Stimulated activated memory B cell treated with anti-CD40 and anti-IgM and Interleukin-4, amounts not matched to agents 10 μg/mL and 1 μg/mL and 100 μg/mL, for 72 hours (primary cell): ENCODE results near the gene C1orf105.

ENCODE experiments used
- ATAC-seq: fragments of 150-1000 bp; cut with Tn5 transposase; 2 replicates; pipeline ENCODE4 v1.10.0; 2021
- H3K27ac Mint-ChIP-seq: one replicate; pipeline ENCODE4 v1.8.0; 2022; ENCODE audit warnings: mild to moderate bottlenecking, mixed read lengths
- H3K27me3 Mint-ChIP-seq: one replicate; pipeline ENCODE4 v1.8.0; 2022; ENCODE audit warnings: mixed read lengths
- H3K36me3 Mint-ChIP-seq: one replicate; pipeline ENCODE4 v1.8.0; 2022; ENCODE audit warnings: mixed read lengths
- H3K4me1 Mint-ChIP-seq: one replicate; pipeline ENCODE4 v1.8.0; 2022; ENCODE audit warnings: mixed read lengths
- H3K4me3 Mint-ChIP-seq: one replicate; pipeline ENCODE4 v1.8.0; 2022; ENCODE audit warnings: mild to moderate bottlenecking, moderate library complexity, mixed read lengths
- H3K9me3 Mint-ChIP-seq: one replicate; pipeline ENCODE4 v1.8.0; 2022; ENCODE audit warnings: mixed read lengths

C1orf105 gene

DNA sequence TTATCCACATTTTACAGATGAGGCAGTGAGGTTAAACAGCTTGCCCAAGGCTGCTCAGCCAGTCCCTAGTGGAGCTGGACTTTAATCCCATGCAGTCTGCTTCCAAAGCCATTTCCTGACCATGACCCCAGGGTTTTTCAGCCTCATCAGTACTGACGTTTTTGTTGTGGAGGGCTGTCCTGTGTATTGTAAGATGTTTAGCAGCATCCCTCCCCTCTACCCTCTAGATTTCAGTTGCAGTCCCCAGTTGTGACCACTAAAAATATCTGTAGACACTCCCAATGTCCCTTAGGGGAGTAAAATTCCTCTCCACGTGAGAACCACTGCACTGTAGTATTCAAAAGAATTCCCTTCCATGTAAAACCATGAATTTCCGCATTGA lies 30.2 kb upstream of the C1orf105 start:
- H3K27me3 Mint-ChIP-seq, result no peaks in the 10 kb centered on the region
- ATAC-seq, result peak; percentile 39
- H3K4me3 Mint-ChIP-seq, result peak overlapping the region; percentile 98
- peaks cover 6% of the 10 kb centered on the region for H3K36me3 Mint-ChIP-seq
- H3K4me1 Mint-ChIP-seq, result peaks cover 64% of the 10 kb centered on the region
- H3K27ac Mint-ChIP-seq, result peak overlapping the region; percentile 100
- H3K9me3 Mint-ChIP-seq, result no peaks in the 10 kb centered on the region

DNA sequence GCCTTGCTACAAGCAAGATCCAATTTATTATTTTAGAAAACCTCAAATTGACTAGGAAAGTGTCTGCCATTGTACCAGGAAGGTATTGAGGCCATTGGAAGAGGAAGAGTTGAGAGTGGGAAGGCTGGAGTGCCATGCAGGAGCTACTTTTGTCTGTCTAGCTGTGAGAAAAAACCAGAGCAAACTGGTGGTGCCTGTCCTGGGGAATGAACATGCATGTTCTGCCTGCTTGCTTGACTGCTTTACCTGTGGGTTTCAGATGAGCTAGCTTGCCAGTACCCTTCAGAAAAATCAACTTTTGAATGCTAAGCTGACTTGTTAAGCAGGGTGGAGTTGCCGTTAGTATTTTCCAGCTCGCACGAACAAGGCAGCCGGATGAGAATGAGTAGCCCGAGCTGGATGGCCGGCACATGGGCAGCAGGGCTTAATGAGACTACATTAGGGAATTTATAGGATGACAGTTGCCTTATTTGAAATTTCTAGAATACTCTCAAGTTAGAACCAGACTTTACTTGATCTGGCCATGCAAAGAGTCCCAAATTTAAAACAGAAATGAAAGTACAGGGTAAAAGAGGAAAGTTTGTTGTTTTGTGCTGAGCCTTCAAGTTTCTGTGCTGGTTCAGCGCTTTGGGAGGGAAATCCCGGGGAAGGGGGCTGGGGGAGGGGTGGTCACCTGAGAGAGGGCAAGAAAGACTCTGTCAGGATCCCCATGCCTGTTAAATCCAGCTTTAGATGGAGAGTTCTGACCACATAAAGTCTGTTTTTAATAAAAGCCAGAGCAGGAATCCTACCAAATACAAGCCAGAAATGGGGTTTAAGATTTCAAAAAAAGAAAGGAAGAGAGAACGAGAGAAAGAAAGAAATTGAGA lies 29.6 kb upstream of the C1orf105 start:
- peak overlapping the region; percentile 98 for H3K4me3 Mint-ChIP-seq
- ATAC-seq, result peak; percentile 93
- no peaks in the 10 kb centered on the region for H3K9me3 Mint-ChIP-seq
- peak overlapping the region; percentile 100 for H3K27ac Mint-ChIP-seq
- H3K36me3 Mint-ChIP-seq, result peaks cover 5% of the 10 kb centered on the region
- peaks cover 70% of the 10 kb centered on the region for H3K4me1 Mint-ChIP-seq
- no peaks in the 10 kb centered on the region for H3K27me3 Mint-ChIP-seq

DNA sequence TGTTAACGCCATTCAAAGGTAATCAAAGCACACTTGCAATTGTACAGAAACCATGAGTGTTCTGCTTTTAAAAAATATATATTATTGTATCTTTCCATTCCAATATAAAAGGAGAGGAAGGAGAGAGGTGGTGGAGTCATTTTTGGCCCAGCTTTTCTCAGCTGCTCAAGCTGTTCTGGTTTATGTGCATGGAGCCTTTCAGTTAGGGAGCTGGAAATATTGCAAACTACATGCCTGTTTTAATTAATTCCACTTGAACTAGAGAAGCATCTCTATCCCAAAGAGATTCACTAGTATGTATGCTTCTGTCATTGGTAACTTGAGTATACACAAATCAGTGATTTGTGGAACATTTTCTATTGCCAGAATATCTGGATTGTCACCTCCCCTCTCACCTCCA lies 28.5 kb upstream of the C1orf105 start:
- Mint-ChIP-seq H3K4me3 (no peak overlapping the region), H3K9me3 (no peaks in the 10 kb centered on the region), H3K27me3 (no peaks in the 10 kb centered on the region), H3K36me3 (peaks cover 5% of the 10 kb centered on the region), H3K27ac (peak overlapping the region; percentile 100), H3K4me1 (peaks cover 75% of the 10 kb centered on the region)
- ATAC-seq, result no peak

DNA sequence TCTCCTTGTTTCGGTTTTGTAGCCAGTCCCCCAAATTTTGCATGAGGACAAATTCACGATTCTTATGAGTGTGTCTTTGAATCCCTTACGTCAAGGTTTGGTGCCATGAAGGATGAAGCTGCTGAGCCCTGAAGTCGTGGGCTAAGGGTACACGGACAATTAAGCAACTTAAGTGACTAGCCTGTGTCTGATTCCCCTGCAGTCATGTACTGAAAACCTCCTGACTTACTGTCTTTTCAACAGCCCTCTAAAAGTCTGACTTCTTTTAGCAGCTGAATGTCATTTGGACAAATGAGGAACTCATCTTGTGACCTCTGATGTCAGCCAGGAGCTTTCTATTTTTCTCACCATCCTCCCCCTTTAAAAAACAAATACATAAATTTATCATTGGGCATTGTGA lies 27.1 kb upstream of the C1orf105 start:
- Mint-ChIP-seq H3K4me3 (peak overlapping the region; percentile 80), H3K9me3 (no peaks in the 10 kb centered on the region), H3K27ac (peak overlapping the region; percentile 100), H3K4me1 (peaks cover 84% of the 10 kb centered on the region), H3K27me3 (no peaks in the 10 kb centered on the region), H3K36me3 (peaks cover 5% of the 10 kb centered on the region)
- ATAC-seq, result peak; percentile 67

DNA sequence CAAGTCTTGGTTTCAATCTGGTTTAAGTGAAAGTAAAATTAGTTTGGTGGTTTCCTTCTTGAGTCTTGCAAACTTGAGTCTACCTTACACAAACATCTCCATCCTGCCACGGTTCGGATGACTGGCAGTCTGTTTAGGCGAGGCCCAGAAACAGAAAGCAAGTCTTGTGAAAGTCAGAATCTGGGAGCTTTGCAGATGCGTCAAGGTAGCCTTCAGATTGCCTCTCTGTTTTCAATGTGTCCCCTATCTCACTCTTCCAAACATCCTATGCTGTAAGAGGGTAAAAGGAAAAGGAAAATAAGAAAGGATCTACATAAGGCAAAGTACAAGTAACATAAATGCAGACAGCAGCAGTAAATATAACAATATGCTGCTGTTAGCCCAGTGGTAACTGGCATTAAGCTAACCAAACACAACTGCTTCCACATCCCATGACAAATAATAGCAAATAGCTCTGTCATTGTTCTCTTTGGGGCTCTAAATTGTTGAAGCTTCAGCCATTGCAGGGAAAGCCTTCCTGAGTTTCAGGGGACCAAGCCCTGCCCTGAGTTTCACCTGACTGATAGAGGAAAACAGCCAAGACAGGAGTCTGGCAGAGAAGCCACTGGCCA lies 26.2 kb upstream of the C1orf105 start:
- no peaks in the 10 kb centered on the region for H3K9me3 Mint-ChIP-seq
- H3K36me3 Mint-ChIP-seq, result no peaks in the 10 kb centered on the region
- H3K4me3 Mint-ChIP-seq, result peak overlapping the region; percentile 80
- H3K27me3 Mint-ChIP-seq, result no peaks in the 10 kb centered on the region
- peaks cover 88% of the 10 kb centered on the region for H3K4me1 Mint-ChIP-seq
- peak overlapping the region; percentile 100 for H3K27ac Mint-ChIP-seq
- peak; percentile 79 for ATAC-seq

DNA sequence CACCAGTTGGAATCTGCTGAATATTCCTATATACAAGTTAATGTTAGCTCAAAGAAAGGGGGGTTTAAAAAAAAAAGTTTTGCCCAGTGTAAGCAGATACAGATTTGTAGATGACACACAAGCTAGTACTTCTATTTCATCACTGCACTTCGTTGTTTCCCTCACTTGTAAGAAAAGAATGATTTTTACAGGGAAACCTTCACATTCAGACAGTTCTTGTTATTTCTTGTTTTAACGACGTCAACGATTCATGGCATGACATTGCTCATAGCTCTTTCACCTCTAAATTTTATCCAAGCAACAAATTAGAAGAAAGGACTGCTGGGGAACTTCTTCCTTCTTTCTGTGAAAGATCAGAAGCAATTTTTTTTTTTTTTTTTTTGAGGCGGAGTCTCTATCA lies 25.7 kb upstream of the C1orf105 start:
- H3K4me1 Mint-ChIP-seq, result peaks cover 86% of the 10 kb centered on the region
- ATAC-seq, result no peak
- H3K4me3 Mint-ChIP-seq, result peak overlapping the region; percentile 38
- H3K36me3 Mint-ChIP-seq, result no peaks in the 10 kb centered on the region
- H3K27me3 Mint-ChIP-seq, result no peaks in the 10 kb centered on the region
- peak overlapping the region; percentile 100 for H3K27ac Mint-ChIP-seq
- H3K9me3 Mint-ChIP-seq, result no peaks in the 10 kb centered on the region

DNA sequence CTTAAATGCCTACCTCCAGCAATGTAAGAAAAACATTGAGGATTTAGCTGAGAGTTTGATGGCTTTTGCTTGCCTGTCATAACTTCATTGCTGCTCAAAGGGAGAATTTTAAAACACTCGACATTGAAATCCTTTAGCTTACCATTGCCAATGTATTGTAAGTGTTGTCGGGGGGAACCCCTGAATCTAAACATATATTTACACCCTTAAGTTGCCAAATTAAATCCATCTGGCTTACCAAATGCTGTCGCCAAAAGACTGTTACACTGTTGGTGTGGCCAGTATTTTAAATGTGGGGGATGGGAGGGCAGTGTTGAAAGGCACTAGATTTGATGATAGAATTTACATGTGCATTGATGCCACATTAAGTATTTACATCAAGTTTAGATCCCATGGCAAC lies 24.9 kb upstream of the C1orf105 start:
- no peak for ATAC-seq
- Mint-ChIP-seq H3K4me3 (no peak overlapping the region), H3K9me3 (no peaks in the 10 kb centered on the region), H3K27me3 (no peaks in the 10 kb centered on the region), H3K4me1 (peaks cover 86% of the 10 kb centered on the region), H3K36me3 (no peaks in the 10 kb centered on the region), H3K27ac (peak overlapping the region; percentile 100)

DNA sequence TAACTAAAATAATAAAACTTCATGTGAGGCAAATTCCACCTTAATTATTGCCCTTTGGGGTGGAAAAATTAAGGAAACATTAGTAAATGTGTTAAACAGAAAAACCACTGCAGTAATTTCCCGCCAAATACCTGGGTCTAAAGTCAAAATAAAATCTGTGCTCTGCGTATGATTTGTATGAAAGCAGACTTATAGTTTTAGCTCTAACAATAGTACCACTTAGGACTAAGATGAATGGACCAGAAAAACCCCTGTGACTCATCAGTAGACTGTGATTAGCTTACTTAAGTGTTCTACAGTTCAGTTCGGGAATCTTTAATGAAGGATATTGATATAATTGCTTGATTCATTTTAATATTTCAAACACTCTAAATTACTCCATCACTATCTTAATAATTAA lies 23.3 kb upstream of the C1orf105 start:
- Mint-ChIP-seq H3K9me3 (no peaks in the 10 kb centered on the region), H3K36me3 (no peaks in the 10 kb centered on the region), H3K4me3 (no peak overlapping the region), H3K27me3 (no peaks in the 10 kb centered on the region), H3K27ac (peak overlapping the region; percentile 68), H3K4me1 (peaks cover 76% of the 10 kb centered on the region)
- peak; percentile 54 for ATAC-seq

DNA sequence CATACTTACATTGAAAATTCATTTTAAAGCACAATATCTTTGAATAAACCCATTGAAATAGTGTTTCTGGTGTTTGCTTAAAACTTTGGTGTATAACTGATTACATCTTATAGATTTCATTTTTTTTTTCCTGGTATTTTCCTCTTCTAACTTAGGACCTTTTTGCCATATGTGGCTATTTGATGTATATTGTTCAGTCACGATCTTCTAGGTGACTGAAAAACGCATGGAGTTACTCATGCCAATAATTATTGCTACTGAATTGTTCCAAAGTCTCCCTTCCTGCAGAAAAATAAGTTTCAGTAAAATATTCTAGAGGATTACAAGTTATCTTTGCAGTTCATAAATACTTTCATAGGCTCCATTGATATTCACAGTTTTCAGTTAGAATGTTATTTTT lies 22.9 kb upstream of the C1orf105 start:
- no peak for ATAC-seq
- Mint-ChIP-seq H3K27ac (peak overlapping the region; percentile 68), H3K9me3 (no peaks in the 10 kb centered on the region), H3K36me3 (no peaks in the 10 kb centered on the region), H3K4me3 (no peak overlapping the region), H3K27me3 (no peaks in the 10 kb centered on the region), H3K4me1 (peaks cover 71% of the 10 kb centered on the region)

DNA sequence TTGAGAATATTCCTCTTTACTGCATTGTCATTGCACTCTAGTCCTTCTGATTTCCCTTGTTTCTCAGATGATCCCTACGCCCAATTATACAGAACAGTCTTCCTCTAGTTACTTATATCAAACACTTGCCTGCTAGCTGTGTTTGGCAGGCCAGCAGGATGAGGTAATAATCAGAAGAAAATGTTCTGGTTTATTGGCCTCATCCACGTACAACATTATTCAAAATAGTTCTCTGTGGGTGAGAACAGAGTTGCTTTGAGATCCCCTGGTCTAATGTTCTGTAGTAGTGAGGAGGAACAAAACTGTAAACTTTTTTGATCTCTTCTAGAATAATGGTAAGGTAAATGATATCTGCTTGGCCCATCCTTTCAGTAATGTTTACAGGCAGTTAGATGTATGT lies 22.3 kb upstream of the C1orf105 start:
- ATAC-seq, result no peak
- Mint-ChIP-seq H3K27ac (peak overlapping the region; percentile 68), H3K36me3 (no peaks in the 10 kb centered on the region), H3K4me1 (peaks cover 66% of the 10 kb centered on the region), H3K27me3 (no peaks in the 10 kb centered on the region), H3K4me3 (peak overlapping the region; percentile 56), H3K9me3 (no peaks in the 10 kb centered on the region)

DNA sequence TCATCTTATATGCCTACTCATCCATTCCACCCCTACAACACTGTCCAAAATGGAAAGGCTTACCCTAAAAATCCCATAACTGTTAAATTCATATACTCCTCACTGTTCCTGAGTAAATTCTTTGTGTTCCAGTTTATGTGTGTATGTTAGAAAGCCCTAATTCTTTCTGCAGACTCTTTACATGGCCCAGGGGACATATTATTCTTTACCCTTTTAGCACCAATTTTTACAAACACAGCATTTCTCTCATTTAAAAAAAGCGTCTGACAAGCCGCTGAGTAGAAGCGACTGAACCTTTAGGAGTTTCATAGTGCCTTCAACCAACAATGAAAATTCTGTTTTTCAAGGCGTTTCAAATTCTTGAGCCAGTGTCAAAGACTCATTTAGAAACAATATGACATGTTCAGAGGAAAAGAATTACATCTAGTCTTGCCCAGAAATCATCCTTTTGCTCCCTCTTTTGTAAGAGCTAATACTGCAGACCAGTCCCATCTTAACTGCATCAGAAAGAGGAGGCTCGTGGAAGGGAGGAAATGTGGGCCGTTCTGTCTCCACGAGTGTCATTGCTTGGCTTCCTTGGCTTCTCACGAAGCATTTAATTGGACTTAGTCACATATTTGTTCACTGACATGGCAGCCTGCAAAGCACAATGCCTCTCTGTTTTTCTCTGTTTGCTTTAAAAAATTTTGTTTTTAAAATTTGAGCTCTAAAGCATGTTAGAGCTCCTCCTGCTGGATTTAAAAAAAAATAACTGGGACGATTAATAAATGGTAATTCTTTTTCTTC lies 21.3 kb upstream of the C1orf105 start:
- no peaks in the 10 kb centered on the region for H3K27me3 Mint-ChIP-seq
- peaks cover 56% of the 10 kb centered on the region for H3K4me1 Mint-ChIP-seq
- peak; percentile 70 for ATAC-seq
- H3K9me3 Mint-ChIP-seq, result no peaks in the 10 kb centered on the region
- H3K36me3 Mint-ChIP-seq, result no peaks in the 10 kb centered on the region
- H3K27ac Mint-ChIP-seq, result peak overlapping the region; percentile 68
- peak overlapping the region; percentile 56 for H3K4me3 Mint-ChIP-seq

DNA sequence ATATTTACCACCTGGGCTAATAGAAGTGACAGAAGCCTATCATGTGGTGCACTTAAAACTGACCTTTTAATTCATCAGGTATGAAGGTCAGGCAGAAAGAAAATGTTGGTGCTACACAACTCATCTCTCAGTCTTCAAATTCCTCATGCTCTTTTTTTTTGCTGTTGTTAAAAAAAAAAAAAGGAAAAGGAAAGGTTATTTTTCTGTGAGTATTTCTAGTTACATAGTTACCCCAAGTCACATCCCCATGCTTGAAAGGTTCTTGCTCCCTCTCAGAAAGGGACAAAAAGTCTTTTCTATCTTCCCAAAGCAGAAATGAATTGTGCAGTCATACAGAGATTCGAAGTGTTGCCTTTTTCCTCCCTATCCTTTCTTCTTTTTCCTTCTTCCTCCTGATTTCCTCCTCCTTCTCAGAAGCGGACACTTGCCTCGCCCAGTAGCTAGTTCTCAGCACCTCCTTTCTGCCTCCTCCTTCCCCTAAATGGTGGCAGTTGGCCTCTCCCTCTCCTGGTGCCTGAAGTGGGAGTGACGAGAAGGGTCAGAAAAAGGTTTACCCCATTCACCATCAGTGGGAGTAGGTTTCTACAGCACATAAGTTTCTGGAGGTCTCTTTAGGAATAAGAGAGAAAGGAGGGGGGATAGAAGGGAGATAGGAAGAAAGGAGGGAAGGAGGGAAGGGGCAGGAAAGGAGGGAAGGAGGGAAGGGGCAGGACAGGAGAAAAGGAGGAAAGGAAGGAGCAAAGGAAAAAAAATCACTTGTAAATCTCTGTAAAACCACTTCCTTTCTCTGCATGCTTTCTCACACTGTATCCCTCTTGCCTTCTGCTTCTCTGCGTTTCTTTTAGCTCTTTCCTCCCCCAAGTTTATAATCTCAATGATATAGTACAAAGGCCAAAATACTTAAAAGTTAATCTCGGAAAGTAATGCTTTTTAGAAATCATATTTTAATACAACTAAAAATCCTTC lies 20.4 kb upstream of the C1orf105 start:
- Mint-ChIP-seq H3K9me3 (no peaks in the 10 kb centered on the region), H3K27ac (peak overlapping the region; percentile 68), H3K4me1 (peaks cover 47% of the 10 kb centered on the region), H3K4me3 (peak overlapping the region; percentile 56), H3K27me3 (no peaks in the 10 kb centered on the region), H3K36me3 (no peaks in the 10 kb centered on the region)
- ATAC-seq, result no peak

DNA sequence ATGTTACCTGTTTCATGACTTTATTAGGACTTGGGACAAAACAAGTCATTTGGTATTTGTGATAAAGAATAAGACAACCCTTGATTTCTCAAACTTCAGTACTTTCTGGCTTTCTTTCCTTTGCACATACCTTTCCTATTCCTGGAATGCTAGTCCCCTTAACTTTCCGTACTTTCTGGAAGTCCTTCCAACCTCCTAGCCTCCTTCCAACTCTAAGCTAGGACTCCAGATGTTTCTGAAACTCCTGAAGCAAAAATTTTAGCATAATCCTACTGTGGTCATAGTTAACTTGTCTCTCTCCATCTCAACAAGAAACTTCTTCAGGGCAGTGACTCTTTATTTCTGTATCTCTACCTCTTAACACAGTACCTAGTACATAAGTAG lies 19.8 kb upstream of the C1orf105 start:
- Mint-ChIP-seq H3K27ac (peak overlapping the region; percentile 68), H3K36me3 (no peaks in the 10 kb centered on the region), H3K4me3 (no peak overlapping the region), H3K9me3 (no peaks in the 10 kb centered on the region), H3K27me3 (no peaks in the 10 kb centered on the region), H3K4me1 (peaks cover 41% of the 10 kb centered on the region)
- ATAC-seq, result no peak

DNA sequence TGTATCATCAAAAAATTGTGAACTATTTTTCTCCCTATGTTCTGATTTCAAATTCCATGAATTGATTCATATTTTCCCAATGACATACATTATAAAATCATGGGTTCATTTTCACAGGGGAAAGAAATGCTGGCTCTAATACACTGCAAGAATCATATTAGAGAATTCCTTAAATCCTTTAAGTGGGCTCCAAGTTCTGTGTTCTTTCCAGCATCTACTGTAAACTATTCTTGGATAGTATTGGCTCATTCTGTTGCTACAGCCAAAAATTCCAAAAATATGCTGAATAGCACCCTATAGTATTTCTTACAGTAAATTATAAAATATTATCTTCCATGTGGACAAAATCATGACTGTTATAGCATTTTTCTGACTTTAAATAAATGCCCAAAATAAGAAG lies 19.0 kb upstream of the C1orf105 start:
- H3K27me3 Mint-ChIP-seq, result no peaks in the 10 kb centered on the region
- H3K4me1 Mint-ChIP-seq, result peaks cover 34% of the 10 kb centered on the region
- H3K4me3 Mint-ChIP-seq, result no peak overlapping the region
- no peaks in the 10 kb centered on the region for H3K36me3 Mint-ChIP-seq
- H3K9me3 Mint-ChIP-seq, result no peaks in the 10 kb centered on the region
- no peak for ATAC-seq
- H3K27ac Mint-ChIP-seq, result no peak overlapping the region
